NCI-H446 treated with DMSO at 0.1 percent for 48 hours (cell line): Measurements from ENCODE around the gene CCDC91.

Experiments
- DNase-seq: peaks from one replicate; lab custom pipeline; 2025; lab: John Stamatoyannopoulos, UW

The CCDC91 gene

GRCh38 chr12:28536088-28536487 is 345.8 kb downstream of the CCDC91 start:
- no peak for DNase-seq

DNA sequence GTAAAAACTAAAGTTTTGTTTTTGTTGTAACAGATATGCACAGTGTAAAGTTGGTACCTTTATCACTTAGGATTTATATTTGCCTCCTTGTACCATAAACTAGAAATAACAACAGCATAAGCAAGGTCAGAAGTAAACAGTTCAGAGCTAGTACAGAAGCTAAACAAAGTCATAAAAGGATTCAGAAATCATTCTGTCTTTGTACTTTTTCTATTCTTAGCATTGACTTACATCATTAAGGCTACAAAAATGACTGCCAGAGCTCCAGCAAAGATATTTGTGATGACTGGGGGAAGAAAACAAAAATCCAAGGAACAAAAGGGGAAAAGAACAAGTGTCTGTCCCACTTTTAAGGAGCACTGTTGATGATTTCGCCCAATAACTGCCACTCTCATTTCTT is 347.2 kb downstream of the CCDC91 start:
- no peak for DNase-seq

DNA sequence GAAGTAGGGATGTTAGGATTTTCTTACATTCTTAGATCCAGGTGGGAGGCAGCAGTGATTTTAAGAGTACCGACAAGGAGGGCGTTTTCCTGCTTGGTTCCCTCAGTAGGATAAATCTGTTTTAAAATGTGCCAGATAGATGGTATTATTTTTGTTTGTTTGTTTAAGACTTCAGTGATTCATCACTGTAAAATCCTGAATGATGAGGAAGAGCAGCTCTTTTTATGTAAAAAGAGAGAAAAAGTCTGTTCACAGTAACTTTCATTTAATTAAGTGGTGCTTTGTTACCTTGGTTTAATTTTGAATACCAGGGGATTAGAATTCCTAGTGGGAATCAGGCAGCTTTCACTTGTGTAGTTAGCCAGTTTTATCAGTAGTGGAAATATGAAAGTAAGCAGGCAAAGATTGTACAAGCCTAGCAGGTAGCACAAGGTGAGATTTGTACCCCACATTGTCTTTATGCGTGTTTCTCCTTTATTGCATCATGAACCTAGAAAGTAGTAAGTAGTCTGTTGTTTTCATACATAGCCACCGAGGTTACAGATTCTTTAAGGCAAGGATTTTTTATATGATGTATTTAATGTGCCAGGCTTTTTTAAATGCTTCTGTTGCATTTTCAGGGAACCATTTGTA is 349.6 kb downstream of the CCDC91 start:
- no peak for DNase-seq

DNA sequence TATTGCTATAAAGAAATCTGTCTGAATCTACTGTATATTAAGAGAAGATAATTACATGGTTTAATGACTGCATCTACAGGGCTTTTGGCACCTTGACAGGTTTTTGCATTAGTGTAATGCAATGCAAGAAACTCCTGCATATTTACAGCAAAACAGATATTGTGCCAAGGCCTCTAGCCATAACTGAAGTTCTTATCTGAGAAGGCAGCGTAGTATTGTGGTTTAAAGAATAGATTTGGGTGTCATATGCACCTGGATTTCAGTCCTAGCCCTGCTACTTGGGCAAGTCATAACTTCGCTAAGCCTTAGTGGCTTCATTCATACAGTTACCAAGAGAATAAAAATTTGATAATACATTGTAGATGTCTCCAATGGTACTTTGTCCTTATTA is 350.1 kb downstream of the CCDC91 start:
- no peak for DNase-seq

DNA sequence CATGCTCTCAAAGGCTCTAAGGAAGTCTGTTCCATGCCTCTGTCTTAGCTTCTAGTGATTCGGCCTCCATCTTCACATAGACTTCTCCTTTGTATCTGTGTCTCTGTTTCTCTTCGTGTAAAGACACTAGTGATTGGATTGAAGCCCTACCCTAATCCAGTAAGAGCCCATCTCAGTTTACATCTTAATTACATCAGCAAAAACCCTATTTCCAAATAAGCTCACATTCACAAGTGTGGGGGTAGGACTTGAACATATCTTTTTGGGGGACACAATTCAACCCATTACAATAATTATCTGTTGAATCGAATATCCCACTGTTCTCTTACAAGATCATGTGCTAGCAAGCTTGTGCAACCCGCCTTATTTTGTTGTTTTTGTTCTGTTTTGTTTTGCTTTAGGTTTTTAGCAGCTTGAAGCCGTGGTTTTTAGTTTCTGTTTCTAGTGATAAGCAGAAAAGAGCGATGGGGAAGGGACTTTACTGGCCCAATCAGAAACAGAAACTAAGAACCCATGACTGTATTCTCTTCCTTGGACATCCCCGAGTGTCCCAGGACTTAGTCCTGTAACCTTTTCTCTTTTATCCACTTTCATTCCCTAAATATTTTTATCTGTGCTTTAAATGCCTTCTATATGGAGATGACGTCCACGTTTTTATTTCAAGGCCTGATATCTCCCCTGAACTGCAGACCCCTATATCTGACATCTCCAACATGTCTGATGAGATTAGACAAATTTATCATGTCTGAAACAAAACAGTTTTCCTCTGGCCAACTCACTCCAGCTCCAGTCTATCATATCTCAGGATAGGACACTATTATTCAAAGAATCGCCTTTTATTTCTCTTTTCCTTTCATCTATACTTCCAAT is 353.0 kb downstream of the CCDC91 start:
- DNase-seq: no peak

DNA sequence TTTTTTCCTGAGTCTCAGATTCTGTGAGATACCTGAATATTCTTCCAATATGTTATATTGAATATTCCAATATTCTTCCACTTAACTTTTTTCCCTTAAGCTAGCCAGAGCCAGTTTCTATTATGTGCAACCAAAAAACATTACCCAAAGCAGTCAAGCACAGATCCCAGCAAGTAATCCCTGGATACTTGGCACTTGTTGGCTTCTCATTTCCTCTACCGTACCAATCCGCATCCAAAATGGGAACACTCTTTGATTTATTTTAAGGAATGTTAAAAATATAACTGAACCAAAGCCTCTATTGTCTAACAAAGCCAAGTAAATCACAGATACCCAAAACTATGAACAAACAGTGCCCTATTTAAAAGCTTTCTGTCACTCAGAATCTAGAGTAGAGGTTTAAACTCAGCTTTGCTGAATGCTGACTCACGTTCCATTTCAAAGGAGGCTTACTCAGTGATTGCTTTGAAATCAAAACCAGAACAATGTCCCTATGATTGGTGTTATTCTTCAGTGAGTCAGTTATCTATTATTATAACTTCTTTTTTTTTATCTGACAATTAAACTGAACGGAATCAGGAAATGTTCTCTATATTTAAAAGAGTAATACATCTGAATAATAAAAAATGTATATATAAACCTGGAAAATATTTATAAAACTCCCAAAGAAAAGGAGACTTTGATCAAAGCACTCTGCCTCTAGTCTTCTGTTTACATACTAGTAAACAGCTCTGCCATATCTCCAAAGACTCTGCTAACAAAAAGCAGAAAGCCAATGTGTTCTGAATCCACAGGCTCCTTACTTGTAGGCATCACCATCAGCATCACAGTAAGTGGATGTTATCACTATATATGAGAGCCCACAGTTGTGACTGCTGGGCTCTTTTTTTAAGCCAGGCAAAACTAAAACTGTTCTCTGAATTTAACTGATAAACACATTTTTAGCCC is 360.8 kb downstream of the CCDC91 start:
- DNase-seq: no peak

GRCh38 chr12:28552251-28552970 is 362.2 kb downstream of the CCDC91 start:
- no peak for DNase-seq

GRCh38 chr12:28555748-28556147 is 365.5 kb downstream of the CCDC91 start:
- no peak for DNase-seq

- peak; percentile 65 for DNase-seq
These were observed 368.0 kb downstream of the CCDC91 start for GRCh38 chr12:28558250-28558649.

GRCh38 chr12:28563286-28563685 is 373.0 kb downstream of the CCDC91 start:
- DNase-seq: no peak

GRCh38 chr12:28563936-28564335 is 373.7 kb downstream of the CCDC91 start:
- no peak for DNase-seq

GRCh38 chr12:28568118-28568517 is 377.9 kb downstream of the CCDC91 start:
- no peak for DNase-seq

DNA sequence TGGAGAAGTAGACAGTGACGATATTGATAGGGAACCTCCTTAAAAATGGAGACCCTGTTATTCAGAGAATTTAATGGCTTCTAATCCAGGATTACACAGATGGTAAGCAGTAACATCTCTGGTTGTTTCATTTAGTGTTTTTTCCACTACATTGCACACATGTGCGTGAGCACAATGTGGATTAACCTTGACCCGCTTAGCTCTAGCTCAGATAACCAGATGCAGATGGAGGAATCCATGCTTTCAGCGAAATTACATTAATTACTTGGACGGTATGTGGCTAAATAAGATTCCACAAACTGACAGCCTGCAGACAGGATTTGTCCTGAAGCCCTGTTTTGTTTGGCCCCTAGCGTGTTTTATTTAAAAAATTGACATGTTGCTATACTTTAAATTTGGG is 378.4 kb downstream of the CCDC91 start:
- no peak for DNase-seq

DNA sequence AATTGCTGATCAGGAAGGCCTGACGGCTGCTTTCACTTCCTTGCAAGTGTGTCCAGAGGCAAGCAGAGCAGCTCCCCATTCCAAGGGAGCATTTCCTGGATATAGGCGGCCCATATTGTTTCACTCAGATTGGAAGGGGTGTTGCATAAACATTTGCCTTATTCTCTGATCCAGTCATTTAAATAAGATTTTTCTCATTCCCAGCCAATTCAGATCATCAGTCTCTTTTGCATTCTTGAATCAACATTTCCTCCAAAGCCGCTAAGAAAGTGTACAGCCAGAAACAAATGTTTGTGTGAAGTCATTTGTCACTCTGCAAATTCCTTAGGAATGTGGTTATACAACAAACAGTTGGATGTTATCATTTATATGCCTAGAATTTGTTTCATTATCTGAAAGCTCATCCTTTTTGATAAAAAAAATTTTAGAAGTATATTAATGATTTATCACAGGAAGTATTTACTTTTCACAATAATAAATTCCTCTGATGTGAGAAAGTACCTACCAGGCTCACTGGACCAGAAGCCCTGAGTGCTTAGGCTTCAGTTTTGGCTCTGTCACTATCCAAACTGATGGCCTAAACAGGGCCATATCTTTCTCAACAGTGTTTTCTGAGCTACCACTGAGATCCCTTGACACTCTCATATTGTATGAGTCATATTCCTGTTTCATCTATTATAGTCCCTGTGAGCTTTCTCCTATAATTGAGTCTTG is 379.6 kb downstream of the CCDC91 start:
- no peak for DNase-seq

GRCh38 chr12:28570811-28571210 is 380.6 kb downstream of the CCDC91 start:
- no peak for DNase-seq

DNA sequence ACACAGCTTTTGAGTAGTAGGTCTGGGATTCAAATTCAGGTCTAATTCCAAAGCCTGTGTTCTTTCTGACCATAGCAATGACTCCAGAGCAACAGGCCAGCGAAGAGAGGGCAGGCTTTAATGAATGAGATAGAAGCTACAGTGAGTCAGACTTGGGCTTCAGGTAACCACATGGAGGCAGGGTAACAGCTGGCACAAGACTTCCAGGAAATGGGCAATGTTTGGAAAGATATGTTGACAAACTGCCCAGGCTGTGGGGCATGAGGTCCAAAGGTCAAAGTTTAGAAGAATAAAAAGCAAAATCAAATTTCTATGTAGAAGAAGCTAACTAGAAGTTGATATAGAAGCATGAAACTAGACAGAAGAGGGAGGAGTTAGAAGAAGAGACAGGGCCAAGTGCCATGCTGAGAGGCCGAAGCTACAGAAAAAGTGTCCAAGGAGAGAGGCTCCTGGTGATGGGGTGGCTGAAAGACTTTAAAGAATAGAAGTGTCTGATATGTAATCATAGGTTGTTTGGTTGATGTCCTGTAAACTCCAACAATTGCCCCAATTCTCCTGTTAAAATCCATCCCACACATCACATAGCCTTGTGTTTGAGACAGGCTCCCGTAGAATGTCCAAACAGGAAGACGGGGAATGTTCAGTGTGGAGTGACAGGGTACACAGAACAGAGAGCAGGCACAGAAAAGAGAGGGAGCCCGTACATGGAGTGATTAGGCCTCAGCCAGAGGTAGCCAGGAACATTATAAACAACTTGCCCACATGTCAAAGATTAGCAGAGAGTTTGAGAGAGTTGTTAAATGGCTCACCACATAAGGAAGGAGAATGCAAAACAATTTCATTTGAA is 384.7 kb downstream of the CCDC91 start:
- DNase-seq: no peak

GRCh38 chr12:28575593-28576205 is 385.4 kb downstream of the CCDC91 start:
- DNase-seq: no peak

DNA sequence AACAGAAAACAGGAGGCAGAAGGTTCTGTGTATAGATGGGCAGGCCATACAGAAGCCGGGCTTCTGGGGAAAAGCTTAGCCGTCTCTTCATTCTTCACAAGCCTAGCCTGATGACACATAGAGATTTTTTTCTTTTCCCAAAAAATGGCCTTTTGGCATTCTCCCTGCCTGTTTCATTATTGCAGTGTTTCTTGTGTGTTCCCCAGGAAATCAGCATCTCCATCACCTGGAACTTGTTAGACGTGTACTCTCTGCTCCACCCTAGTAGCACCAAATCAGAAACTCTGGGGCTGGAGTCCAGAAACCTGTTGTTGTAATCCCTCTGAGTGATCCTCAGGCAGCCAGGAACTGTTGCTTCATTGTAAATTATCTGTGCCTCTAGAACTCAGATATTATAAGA is 388.1 kb downstream of the CCDC91 start:
- no peak for DNase-seq

GRCh38 chr12:28578833-28579252 is 388.6 kb downstream of the CCDC91 start:
- no peak for DNase-seq
